ENCODE measurements around the gene ILK. TPM values are rescaled to one million over a fixed set of nuclear protein-coding genes. Genes with fewer than 3 reads are reported as not detected.

Gene ILK
- total and polyA plus RNA-seq, 2 of the 13 experiments (the other 11 are each of a cell fraction or from before 2014, with no cell fraction given): 70.3 to 108 TPM

GRCh38 chr11:6612213-6613041 is 8.9 kb downstream of the ILK start, which contains the start of gene TAF10 (continued):
- TF ChIP-seq ZNF282 (IDR thresholded peaks at IDR 0.05; ENCODE audit: partially characterized antibody): no peak
- TF ChIP-seq ZNF564 (CRISPR knock-in tag; IDR thresholded peaks at IDR 0.05): 0 out of 2 replicates have a peak, but pooled peaks have one; percentile 38
- TF ChIP-seq FOXJ3 (CRISPR knock-in tag; IDR thresholded peaks at IDR 0.05; ENCODE audit: borderline replicate concordance): peak; percentile 38; the same call in 1 of the 2 replicates
- TF ChIP-seq TP53 (CRISPR knock-in tag; conservative IDR thresholded peaks at IDR 0.05): no peak
- TF ChIP-seq ZNF329 (CRISPR knock-in tag; IDR thresholded peaks at IDR 0.05; ENCODE audit: low read depth): 0 out of 2 replicates have a peak, but pooled peaks have one; percentile 79
- no peak for TF ChIP-seq IKZF1 (IDR thresholded peaks at IDR 0.05)
- no peak for TF ChIP-seq KLF15 (CRISPR knock-in tag; IDR thresholded peaks at IDR 0.05; ENCODE audit: borderline replicate concordance)
- TF ChIP-seq, protein P1, sequence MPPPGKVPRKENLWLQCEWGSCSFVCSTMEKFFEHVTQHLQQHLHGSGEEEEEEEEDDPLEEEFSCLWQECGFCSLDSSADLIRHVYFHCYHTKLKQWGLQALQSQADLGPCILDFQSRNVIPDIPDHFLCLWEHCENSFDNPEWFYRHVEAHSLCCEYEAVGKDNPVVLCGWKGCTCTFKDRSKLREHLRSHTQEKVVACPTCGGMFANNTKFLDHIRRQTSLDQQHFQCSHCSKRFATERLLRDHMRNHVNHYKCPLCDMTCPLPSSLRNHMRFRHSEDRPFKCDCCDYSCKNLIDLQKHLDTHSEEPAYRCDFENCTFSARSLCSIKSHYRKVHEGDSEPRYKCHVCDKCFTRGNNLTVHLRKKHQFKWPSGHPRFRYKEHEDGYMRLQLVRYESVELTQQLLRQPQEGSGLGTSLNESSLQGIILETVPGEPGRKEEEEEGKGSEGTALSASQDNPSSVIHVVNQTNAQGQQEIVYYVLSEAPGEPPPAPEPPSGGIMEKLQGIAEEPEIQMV (CRISPR knock-in tag; IDR thresholded peaks at IDR 0.05; ENCODE audit: low read depth): peak; percentile 85
- TF ChIP-seq ZNF136 (CRISPR knock-in tag; IDR thresholded peaks at IDR 0.05; ENCODE audit: low read depth): peak; percentile 51; the same call in 1 of the 2 replicates
- peak; percentile 31 for TF ChIP-seq JUN (CRISPR knock-in tag; IDR thresholded peaks at IDR 0.05)
- TF ChIP-seq MAZ (IDR thresholded peaks at IDR 0.05; ENCODE audit: borderline replicate concordance, low read depth, low read length): peak; percentile 82
- peak; percentile 90 for TF ChIP-seq MAZ (CRISPR knock-in tag; IDR thresholded peaks at IDR 0.05; ENCODE audit: low read depth)
- TF ChIP-seq ZNF703 (CRISPR knock-in tag; IDR thresholded peaks at IDR 0.05; ENCODE audit: borderline replicate concordance): no peak
- TF ChIP-seq RARA (CRISPR knock-in tag; IDR thresholded peaks at IDR 0.05): 0 out of 2 replicates have a peak, but pooled peaks have one; percentile 11
- TF ChIP-seq ZNF292 (CRISPR knock-in tag; IDR thresholded peaks at IDR 0.05; ENCODE audit: borderline replicate concordance, low read depth): peak; percentile 59; the same call in 1 of the 2 replicates
- TF ChIP-seq, protein P2, sequence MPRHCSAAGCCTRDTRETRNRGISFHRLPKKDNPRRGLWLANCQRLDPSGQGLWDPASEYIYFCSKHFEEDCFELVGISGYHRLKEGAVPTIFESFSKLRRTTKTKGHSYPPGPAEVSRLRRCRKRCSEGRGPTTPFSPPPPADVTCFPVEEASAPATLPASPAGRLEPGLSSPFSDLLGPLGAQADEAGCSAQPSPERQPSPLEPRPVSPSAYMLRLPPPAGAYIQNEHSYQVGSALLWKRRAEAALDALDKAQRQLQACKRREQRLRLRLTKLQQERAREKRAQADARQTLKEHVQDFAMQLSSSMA (CRISPR knock-in tag; IDR thresholded peaks at IDR 0.05): no peak
- peak; percentile 81 for TF ChIP-seq GATAD1 (CRISPR knock-in tag; IDR thresholded peaks at IDR 0.05)
- TF ChIP-seq ZUFSP (CRISPR knock-in tag; IDR thresholded peaks at IDR 0.05; ENCODE audit: borderline replicate concordance): no peak
- TF ChIP-seq MIER2 (CRISPR knock-in tag; IDR thresholded peaks at IDR 0.05): no peak
- peak; percentile 44 for TF ChIP-seq SRSF1 (optimal IDR thresholded peaks at IDR 0.05; ENCODE audit: low read depth, low read length)
